Activated naive CD8-positive, alpha-beta T cell treated with anti-CD3 and anti-CD28 coated beads, Interleukin-2, amount 10 ng/mL, durations not matched to agents 7 days and 5 days (primary cell): ENCODE results near the gene GGT5. TPM values are rescaled to one million over a fixed set of nuclear protein-coding genes. Genes with fewer than 3 reads are reported as not detected.
"Not testable (repeated sequence)": the region's sequence is repeated elsewhere in the genome, so short reads cannot be mapped to it uniquely, and the experiment has no call there.

ENCODE experiments used
- ATAC-seq: fragments of 150-1000 bp; cut with Tn5 transposase; one replicate; pipeline ENCODE4 v1.10.0; 2021; ENCODE audit warnings: low read depth, moderate library complexity
- POLR2A ChIA-PET: fragments of 350-600 bp; sonication (Branson Sonifier 250); formaldehyde crosslinking; loops from one replicate; lab custom pipeline; 2021; ENCODE audit warnings: antibody characterized with exemption; lab: Charles Lee
- DNase-seq: peaks from one replicate; pipeline ENCODE4 v3.0.0; 2021
- H3K27ac Mint-ChIP-seq: one replicate; pipeline ENCODE4 v1.8.0; 2022; ENCODE audit warnings: mild to moderate bottlenecking, mixed read lengths
- H3K27me3 Mint-ChIP-seq: one replicate; pipeline ENCODE4 v1.8.0; 2022; ENCODE audit warnings: mild to moderate bottlenecking, moderate library complexity, mixed read lengths
- H3K36me3 Mint-ChIP-seq: one replicate; pipeline ENCODE4 v1.8.0; 2021; ENCODE audit warnings: mild to moderate bottlenecking, mixed read lengths
- H3K4me1 Mint-ChIP-seq: one replicate; pipeline ENCODE4 v1.8.0; 2021; ENCODE audit warnings: mixed read lengths
- H3K4me3 Mint-ChIP-seq: one replicate; pipeline ENCODE4 v1.8.0; 2022; ENCODE audit warnings: mild to moderate bottlenecking, moderate library complexity, mixed read lengths
- H3K9me3 Mint-ChIP-seq: one replicate; pipeline ENCODE4 v1.8.0; 2021; ENCODE audit warnings: mixed read lengths
- total RNA-seq, 2 experiments: library from RNA; stranded (reverse); gene quantifications; one replicate each; pipeline ENCODE4 v1.2.3, GENCODE V29; 2021

Gene GGT5, protein sequence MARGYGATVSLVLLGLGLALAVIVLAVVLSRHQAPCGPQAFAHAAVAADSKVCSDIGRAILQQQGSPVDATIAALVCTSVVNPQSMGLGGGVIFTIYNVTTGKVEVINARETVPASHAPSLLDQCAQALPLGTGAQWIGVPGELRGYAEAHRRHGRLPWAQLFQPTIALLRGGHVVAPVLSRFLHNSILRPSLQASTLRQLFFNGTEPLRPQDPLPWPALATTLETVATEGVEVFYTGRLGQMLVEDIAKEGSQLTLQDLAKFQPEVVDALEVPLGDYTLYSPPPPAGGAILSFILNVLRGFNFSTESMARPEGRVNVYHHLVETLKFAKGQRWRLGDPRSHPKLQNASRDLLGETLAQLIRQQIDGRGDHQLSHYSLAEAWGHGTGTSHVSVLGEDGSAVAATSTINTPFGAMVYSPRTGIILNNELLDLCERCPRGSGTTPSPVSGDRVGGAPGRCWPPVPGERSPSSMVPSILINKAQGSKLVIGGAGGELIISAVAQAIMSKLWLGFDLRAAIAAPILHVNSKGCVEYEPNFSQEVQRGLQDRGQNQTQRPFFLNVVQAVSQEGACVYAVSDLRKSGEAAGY
- total RNA-seq: under 1 TPM in 1 of 2 experiments, not detected in 1; 0.11 TPM

DNA sequence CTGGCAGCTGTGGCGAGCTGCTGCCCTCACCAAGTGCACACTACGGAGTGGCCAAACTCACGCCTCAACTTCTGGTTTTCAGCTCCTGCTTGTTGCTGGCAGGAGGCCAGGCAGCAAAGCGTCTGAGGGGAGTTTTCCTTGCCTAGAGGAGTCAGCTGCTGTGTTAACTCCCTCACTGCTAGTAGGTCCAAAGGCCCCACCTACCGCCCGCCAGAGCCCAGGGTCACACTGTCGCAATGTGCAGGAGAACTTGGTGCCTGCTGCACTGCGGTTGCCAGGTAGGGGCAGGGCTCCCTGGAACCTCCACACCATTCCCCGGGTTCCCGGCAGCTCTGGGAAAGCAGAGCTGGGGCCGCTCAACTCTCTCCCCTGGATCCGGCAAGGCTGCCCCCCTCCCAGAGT, at the start of gene GGT5:
GGT5 (minus strand) TSS at position 53 of the 402 bp plus-strand sequence. CDS start 357 bp downstream, outside the sequence.
- ATAC-seq, POLR2A ChIA-PET, H3K27me3 Mint-ChIP-seq, DNase-seq, H3K9me3 Mint-ChIP-seq, H3K36me3 Mint-ChIP-seq: not testable (repeated sequence)
- H3K27ac Mint-ChIP-seq: peak within 1 kb of the TSS; percentile 90
- H3K4me1 Mint-ChIP-seq: peaks cover 32% of the 10 kb centered on the region
- H3K4me3 Mint-ChIP-seq: peak within 1 kb of the TSS; percentile 59

DNA sequence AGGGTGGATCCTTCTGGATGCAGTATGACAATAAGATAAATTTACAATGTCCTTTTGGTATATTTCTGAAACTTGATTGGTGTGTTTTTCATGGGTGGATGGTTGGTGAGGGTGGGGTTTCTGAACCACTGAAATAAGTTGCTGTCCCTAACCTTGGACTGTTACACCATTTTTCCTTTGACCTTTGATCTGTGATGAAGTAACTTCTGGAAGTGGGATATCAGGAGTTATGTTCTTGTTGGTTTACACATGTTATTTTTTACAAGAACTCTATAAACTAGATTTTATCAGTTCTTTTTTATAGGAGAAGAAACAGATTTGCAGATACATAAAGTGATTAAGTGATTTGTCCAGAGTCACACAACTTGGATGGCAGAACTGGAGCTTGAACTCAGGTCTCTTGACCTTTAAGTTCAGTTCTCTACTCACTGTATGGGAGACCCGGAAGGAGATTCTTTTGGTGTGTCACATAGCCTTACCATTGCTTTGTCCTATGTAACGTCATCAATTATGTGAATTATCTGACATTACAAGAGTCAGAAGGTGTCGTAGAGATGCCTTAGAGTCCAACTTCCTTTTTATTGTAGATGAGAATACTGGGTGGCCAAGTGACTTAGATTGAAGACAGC, 47.4 kb upstream of the GGT5 start:
- H3K27ac Mint-ChIP-seq, H3K36me3 Mint-ChIP-seq, H3K9me3 Mint-ChIP-seq, POLR2A ChIA-PET, DNase-seq, H3K4me3 Mint-ChIP-seq, H3K27me3 Mint-ChIP-seq, ATAC-seq, H3K4me1 Mint-ChIP-seq: not testable (repeated sequence)

DNA sequence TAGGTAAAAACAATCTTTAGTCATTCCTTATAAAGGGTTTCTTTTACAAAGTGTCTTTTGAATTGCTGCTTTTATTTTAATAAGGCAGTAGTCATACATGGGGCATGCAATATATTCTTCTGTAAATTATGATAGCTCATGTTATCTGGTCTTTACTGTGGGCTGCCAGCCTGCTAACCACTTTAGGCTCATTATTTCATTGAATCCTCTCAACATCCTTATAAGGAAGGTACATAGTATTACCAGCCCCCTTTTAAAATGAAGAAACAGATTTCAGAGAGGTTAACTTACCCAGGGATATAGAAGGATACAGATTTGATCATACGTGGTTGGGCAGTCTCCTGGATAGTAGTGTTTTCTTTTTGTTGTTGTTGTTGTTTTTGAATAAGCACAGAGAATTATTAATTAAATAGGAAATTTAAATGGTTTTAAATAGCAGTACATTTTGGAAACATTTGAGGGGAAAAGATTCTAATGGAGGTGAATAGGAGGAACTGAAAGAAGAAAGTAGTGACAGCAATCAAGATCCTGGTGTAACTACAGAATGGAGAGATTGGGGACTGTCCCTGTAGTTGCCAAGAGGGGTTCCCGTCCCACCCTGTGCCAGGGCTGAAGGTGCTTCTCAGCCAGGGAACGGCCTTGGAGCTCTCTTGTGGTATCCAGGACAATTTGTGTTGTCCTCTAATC, 46.8 kb upstream of the GGT5 start:
- peaks cover 6% of the 10 kb centered on the region for H3K36me3 Mint-ChIP-seq
- no peaks in the 10 kb centered on the region for H3K9me3 Mint-ChIP-seq
- DNase-seq (no peak), ATAC-seq (no peak)
- POLR2A ChIA-PET: no interaction called here
- H3K27me3 Mint-ChIP-seq: no peaks in the 10 kb centered on the region
- H3K4me1 Mint-ChIP-seq: peaks cover 10% of the 10 kb centered on the region
- no peak overlapping the region for H3K4me3 Mint-ChIP-seq
- H3K27ac Mint-ChIP-seq: no peak overlapping the region

DNA sequence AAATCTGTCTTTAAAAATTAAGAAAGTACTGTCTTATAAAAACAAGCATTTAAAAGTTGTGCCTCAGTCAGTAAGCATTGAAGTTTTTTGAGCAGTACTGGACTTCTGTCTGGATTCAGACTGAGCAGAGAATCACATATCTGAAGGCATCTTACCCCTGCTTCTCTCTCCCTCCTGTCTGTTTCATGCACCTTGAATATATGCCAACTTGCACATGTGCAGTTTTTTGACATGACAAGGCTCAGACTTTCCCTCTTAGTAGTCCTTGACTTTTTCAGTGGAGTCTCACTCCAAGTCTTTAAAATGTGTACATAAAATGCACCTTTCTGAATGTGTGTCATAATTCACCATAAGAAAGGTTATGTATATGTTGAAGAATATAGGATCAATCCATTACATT, 45.6 kb upstream of the GGT5 start:
- Mint-ChIP-seq H3K27me3 (no peaks in the 10 kb centered on the region), H3K4me1 (peaks cover 12% of the 10 kb centered on the region), H3K4me3 (no peak overlapping the region), H3K36me3 (peaks cover 7% of the 10 kb centered on the region), H3K9me3 (no peaks in the 10 kb centered on the region), H3K27ac (no peak overlapping the region)
- no peak for ATAC-seq
- no peak for DNase-seq
- POLR2A ChIA-PET: no interaction called here

DNA sequence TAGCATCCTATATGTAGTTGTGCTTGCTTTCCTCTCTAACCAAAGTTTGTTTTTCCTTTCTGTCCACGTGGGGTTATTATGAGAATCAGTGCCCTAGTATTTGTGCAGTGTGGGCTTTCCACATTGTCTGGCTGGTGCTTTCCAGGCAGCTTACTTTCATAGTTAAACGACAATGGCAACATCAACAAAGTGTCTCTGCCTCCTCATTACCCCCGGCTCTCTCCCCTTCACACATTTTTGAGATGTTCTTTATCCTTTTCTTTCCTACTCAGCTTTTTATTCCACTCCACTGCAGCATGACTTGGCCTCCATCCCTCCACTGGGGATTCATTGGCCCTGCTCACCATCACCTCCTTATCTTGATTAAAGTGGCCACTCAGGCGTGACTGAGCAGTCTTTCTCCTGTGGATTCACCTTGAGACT, 44.9 kb upstream of the GGT5 start:
- Mint-ChIP-seq H3K4me1 (peaks cover 19% of the 10 kb centered on the region), H3K36me3 (peaks cover 7% of the 10 kb centered on the region)

DNA sequence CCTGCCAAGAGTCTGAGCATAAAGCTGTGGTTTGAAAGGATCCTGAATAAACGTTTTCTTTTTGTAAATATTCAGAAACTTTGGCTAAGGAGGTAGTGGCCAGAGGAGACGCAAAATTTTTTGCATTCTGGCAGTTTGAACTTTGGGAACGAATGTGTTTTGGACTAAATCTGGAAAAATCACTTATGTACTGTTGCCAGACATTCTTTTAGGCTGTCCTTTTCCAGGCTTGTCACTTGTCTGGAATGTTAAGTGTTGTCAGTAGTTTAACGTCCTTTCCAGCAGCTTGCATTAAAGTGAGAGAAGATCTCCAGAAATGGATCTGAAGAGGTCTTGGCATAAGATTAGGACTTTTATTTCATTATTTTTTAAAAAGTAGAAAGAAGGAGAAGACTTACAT, 44.2 kb upstream of the GGT5 start:
- ATAC-seq: no peak
- DNase-seq: no peak
- H3K4me1 Mint-ChIP-seq: peaks cover 22% of the 10 kb centered on the region
- no peak overlapping the region for H3K4me3 Mint-ChIP-seq
- H3K36me3 Mint-ChIP-seq: peaks cover 7% of the 10 kb centered on the region
- no peaks in the 10 kb centered on the region for H3K9me3 Mint-ChIP-seq
- POLR2A ChIA-PET: no interaction called here
- H3K27ac Mint-ChIP-seq: no peak overlapping the region
- H3K27me3 Mint-ChIP-seq: no peaks in the 10 kb centered on the region

More for the DNA sequence above, 44.9 kb upstream of the GGT5 start:
- DNase-seq: no peak
- ATAC-seq: no peak
- H3K27me3 Mint-ChIP-seq: no peaks in the 10 kb centered on the region
- H3K9me3 Mint-ChIP-seq: no peaks in the 10 kb centered on the region
- no peak overlapping the region for H3K4me3 Mint-ChIP-seq
- POLR2A ChIA-PET: no interaction called here
- H3K27ac Mint-ChIP-seq: no peak overlapping the region

DNA sequence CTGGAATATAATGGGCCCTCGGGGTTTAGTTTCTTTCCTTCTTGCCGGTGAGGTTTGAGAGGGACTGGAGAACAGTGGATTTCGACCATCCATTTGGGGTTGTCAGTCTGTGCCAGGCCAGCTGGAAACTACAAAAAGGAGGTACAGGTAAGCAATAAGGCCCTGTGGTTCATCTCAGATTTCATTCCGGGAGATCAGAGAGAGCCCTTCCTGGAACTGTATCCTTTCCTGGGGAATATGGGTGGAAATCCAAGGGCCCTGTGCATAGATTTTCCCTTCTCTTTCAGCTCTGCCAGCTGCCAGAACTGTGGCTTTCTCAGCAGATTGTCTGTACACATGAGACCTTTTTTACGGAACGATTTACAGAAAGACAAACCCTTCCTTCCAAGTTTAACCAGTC, 42.9 kb upstream of the GGT5 start:
- H3K27ac Mint-ChIP-seq, H3K4me3 Mint-ChIP-seq: not testable (repeated sequence)
- H3K4me1 Mint-ChIP-seq: peaks cover 24% of the 10 kb centered on the region

DNA sequence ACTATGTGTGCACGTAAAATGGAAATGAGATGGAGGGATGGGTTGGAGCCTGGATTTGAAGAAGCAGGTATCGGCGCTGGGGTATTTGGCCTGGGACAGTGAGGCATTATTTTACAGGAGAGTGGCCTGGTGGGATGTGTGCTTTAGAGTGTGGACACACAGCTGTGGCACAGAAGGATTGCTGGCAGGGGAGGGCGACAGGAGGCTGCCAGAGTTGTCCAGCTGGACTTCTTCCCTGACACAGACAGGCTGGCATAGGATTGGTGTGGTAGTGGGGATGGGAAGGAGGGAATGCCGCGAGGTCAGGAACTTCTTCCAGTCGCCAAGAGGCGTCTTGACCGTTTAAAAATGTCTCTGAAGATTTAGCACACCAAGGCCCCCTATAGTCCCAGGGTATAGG, 42.3 kb upstream of the GGT5 start:
- Mint-ChIP-seq H3K36me3 (peaks cover 15% of the 10 kb centered on the region), H3K4me1 (peaks cover 28% of the 10 kb centered on the region)
- ATAC-seq, H3K27ac Mint-ChIP-seq, H3K9me3 Mint-ChIP-seq, DNase-seq, H3K27me3 Mint-ChIP-seq, H3K4me3 Mint-ChIP-seq, POLR2A ChIA-PET: not testable (repeated sequence)

More for the DNA sequence above, 42.9 kb upstream of the GGT5 start:
- ATAC-seq, H3K27me3 Mint-ChIP-seq, DNase-seq, H3K9me3 Mint-ChIP-seq, POLR2A ChIA-PET: not testable (repeated sequence)
- H3K36me3 Mint-ChIP-seq: peaks cover 12% of the 10 kb centered on the region

DNA sequence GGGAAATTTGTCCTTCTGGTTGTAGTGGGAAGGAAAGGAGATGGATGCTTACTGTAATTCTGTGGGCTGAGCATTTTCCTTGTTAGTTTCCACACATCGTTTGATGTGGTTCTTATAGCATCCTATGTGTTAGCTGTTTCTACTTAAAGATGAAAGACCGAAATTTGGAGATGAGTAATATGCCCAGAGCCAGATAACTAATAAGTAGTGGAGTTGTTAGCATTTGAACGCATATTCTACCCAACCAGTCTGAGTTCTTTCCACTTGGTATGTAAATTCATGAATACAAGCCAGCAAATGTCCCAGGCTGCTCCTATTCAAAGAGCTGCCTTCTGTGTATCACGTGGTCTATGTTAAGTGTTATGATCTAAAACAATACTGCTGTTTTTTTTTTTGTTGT, 40.4 kb upstream of the GGT5 start:
- H3K4me1 Mint-ChIP-seq: peaks cover 39% of the 10 kb centered on the region

DNA sequence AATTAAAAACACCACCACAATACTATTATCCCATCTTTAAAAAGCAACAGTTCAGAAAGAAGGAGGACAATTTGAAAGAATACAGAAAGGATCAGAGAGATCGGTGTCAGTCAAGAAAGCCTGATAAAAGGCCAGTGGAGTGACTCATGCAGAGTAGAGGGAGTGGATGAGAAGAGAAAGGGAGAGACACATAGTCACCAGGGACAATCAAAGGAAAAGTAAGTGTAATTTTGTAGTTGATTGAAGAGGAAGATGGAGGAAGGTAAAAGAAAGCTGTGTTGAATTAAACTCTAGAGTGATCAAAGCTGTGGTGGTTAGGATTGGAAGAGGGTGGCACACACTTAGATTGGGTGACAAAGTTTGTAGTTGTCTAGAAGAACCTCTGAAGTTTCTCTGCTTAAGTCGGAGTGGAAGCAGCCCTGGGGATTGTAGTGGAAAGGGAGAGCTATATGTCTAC, 39.9 kb upstream of the GGT5 start:
- POLR2A ChIA-PET: interaction anchor here (1.6 kb wide), 1 partner anchor 14 kb away, joined by 4 read pairs; the partner anchor contains the start of gene SPECC1L
- no peak for DNase-seq

More for the DNA sequence above, 40.4 kb upstream of the GGT5 start:
- POLR2A ChIA-PET: interaction anchor here (1.6 kb wide), 1 partner anchor 14 kb away, joined by 4 read pairs; the partner anchor contains the start of gene SPECC1L
- DNase-seq (no peak), ATAC-seq (peak; percentile 66)
- peaks cover 19% of the 10 kb centered on the region for H3K36me3 Mint-ChIP-seq
- no peaks in the 10 kb centered on the region for H3K9me3 Mint-ChIP-seq
- H3K27me3 Mint-ChIP-seq: no peaks in the 10 kb centered on the region
- H3K27ac Mint-ChIP-seq: peak overlapping the region; percentile 11
- H3K4me3 Mint-ChIP-seq: peak overlapping the region; percentile 14

DNA sequence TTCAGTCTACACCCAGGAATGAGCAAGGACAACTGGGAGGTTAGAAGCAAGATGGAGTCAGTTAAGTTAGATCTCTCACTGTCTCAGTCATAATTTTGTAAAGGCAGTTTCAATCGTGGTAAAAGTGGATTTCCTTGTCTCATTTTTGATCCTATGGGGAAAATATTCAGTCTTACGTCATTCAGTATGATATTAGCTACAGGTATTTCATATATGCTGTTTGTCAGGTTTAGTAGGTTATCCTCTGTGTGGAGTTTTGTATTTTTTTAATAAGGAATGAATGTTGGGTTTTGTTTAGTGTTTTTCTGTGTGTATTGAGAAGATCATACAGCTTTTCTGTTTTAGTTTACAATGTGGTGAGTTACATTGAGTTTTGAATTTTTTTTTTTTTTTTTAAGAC, 37.5 kb upstream of the GGT5 start:
- Mint-ChIP-seq H3K4me3 (no peak overlapping the region), H3K9me3 (no peaks in the 10 kb centered on the region), H3K36me3 (peaks cover 17% of the 10 kb centered on the region), H3K27ac (no peak overlapping the region), H3K4me1 (peaks cover 38% of the 10 kb centered on the region), H3K27me3 (no peaks in the 10 kb centered on the region)
- DNase-seq (no peak), ATAC-seq (no peak)
- POLR2A ChIA-PET: no interaction called here

More for the DNA sequence above, 39.9 kb upstream of the GGT5 start:
- no peaks in the 10 kb centered on the region for H3K27me3 Mint-ChIP-seq
- H3K9me3 Mint-ChIP-seq: no peaks in the 10 kb centered on the region
- peak; percentile 43 for ATAC-seq
- peak overlapping the region; percentile 14 for H3K4me3 Mint-ChIP-seq
- peaks cover 16% of the 10 kb centered on the region for H3K36me3 Mint-ChIP-seq
- peak overlapping the region; percentile 11 for H3K27ac Mint-ChIP-seq
- H3K4me1 Mint-ChIP-seq: peaks cover 36% of the 10 kb centered on the region

DNA sequence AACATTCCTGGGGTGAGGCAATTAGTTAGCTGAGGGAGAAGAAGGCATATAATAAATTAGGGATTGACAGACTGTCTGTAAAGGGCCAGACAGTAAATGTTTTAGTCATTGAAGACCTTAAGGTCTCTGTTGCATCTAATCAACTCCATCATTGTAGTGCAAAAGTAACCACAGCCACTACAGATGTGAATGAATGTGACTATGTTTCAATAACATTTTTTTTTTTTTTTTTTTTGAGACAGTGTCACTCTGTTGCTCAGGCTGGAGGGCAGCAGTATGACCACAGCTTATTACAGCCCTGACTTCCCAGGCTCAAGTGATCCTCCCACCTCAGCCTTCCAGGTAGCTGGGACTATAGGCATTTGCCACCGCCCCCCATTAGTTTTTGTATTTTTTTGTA, 35.5 kb upstream of the GGT5 start:
- not testable (repeated sequence) for H3K27ac Mint-ChIP-seq, H3K27me3 Mint-ChIP-seq, H3K4me3 Mint-ChIP-seq, H3K9me3 Mint-ChIP-seq, ATAC-seq, DNase-seq
- POLR2A ChIA-PET: interaction anchor here (0.7 kb wide), 1 partner anchor 162 kb away, joined by 4 read pairs; no protein-coding TSS in a partner anchor
- Mint-ChIP-seq H3K4me1 (peaks cover 39% of the 10 kb centered on the region), H3K36me3 (peaks cover 20% of the 10 kb centered on the region)
